ENCODE data around the gene C15orf39.

The C15orf39 gene

GRCh38 chr15:75186044-75186443, 15.6 kb upstream of the C15orf39 start:
- 86% methylated on average over 4 of the region's 4 CpGs for WGBS
- no peaks in the 10 kb centered on the region for H3K36me3 ChIP-seq (ENCODE audit: insufficient read depth, low read length)
- H3K9ac ChIP-seq (ENCODE audit: low read depth, low read length): no peak overlapping the region

GRCh38 chr15:75188499-75188898, 13.2 kb upstream of the C15orf39 start:
- H3K27ac ChIP-seq (ENCODE audit: low read depth, low read length): no peak overlapping the region
- H3K9me3 ChIP-seq (ENCODE audit: insufficient read depth, low read depth, low read length): peaks cover 10% of the 10 kb centered on the region; the same call in 1 of the 2 replicates
- no peak overlapping the region for H3K4me3 ChIP-seq (ENCODE audit: low read length)
- H3K4me1 ChIP-seq (ENCODE audit: insufficient read depth, low read length): peaks cover 3% of the 10 kb centered on the region; the same call in 1 of the 2 replicates
- 92% methylated on average over 6 of the region's 6 CpGs for WGBS
- H3K27me3 ChIP-seq (ENCODE audit: insufficient read depth, low read length): no peaks in the 10 kb centered on the region
- no peaks in the 10 kb centered on the region for H3K36me3 ChIP-seq (ENCODE audit: insufficient read depth, low read length)
- no peak overlapping the region for H3K9ac ChIP-seq (ENCODE audit: low read depth, low read length)

More at GRCh38 chr15:75186044-75186443, 15.6 kb upstream of the C15orf39 start:
- H3K4me1 ChIP-seq (ENCODE audit: insufficient read depth, low read length): peaks cover 9% of the 10 kb centered on the region; the same call in 1 of the 2 replicates
- H3K27me3 ChIP-seq (ENCODE audit: insufficient read depth, low read length): no peaks in the 10 kb centered on the region
- no peak overlapping the region for H3K27ac ChIP-seq (ENCODE audit: low read depth, low read length)
- H3K9me3 ChIP-seq (ENCODE audit: insufficient read depth, low read depth, low read length): peaks cover 8% of the 10 kb centered on the region; the same call in 1 of the 2 replicates
- H3K4me3 ChIP-seq (ENCODE audit: low read length): no peak overlapping the region

GRCh38 chr15:75191235-75191634, 10.4 kb upstream of the C15orf39 start:
- peaks cover 10% of the 10 kb centered on the region; the same call in 1 of the 2 replicates for H3K9me3 ChIP-seq (ENCODE audit: insufficient read depth, low read depth, low read length)
- H3K27ac ChIP-seq (ENCODE audit: low read depth, low read length): no peak overlapping the region
- H3K36me3 ChIP-seq (ENCODE audit: insufficient read depth, low read length): no peaks in the 10 kb centered on the region
- H3K4me1 ChIP-seq (ENCODE audit: insufficient read depth, low read length): peaks cover 16% of the 10 kb centered on the region
- 92% methylated on average over 2 of the region's 2 CpGs for WGBS
- no peak overlapping the region for H3K4me3 ChIP-seq (ENCODE audit: low read length)
- H3K27me3 ChIP-seq (ENCODE audit: insufficient read depth, low read length): no peaks in the 10 kb centered on the region
- no peak overlapping the region for H3K9ac ChIP-seq (ENCODE audit: low read depth, low read length)

DNA sequence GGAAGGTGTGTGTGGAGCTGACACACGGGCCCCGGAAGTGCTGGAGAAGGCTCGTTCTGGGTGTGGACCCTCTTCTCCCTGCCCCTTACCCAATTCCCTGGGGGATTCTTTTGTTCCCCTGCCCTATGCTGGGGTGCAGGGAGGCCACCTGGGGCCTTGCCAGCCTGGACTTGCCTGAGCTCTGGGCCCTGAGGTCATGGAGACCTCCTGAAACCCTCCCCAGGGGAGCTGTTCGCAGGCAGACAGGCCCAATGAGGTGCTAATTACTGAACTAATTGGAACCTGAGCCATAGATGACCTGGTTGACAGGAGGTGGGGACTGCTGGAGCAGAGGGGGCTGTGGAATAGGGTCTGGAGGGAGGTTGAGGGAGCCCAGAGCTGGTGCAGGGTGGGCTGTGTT, 9.4 kb upstream of the C15orf39 start:
- no peak overlapping the region for H3K4me3 ChIP-seq (ENCODE audit: low read length)
- WGBS: 77% methylated on average over 4 of the region's 4 CpGs

GRCh38 chr15:75193272-75193671, 8.4 kb upstream of the C15orf39 start:
- Histone ChIP-seq H3K4me1 (ENCODE audit: insufficient read depth, low read length) (peaks cover 16% of the 10 kb centered on the region), H3K9ac (ENCODE audit: low read depth, low read length) (no peak overlapping the region), H3K4me3 (ENCODE audit: low read length) (no peak overlapping the region), H3K36me3 (ENCODE audit: insufficient read depth, low read length) (no peaks in the 10 kb centered on the region), H3K27me3 (ENCODE audit: insufficient read depth, low read length) (no peaks in the 10 kb centered on the region), H3K27ac (ENCODE audit: low read depth, low read length) (no peak overlapping the region), H3K9me3 (ENCODE audit: insufficient read depth, low read depth, low read length) (peaks cover 10% of the 10 kb centered on the region; the same call in 1 of the 2 replicates)
- 29% methylated on average over 1 of the region's 3 CpGs for WGBS

More for the DNA sequence above, 9.4 kb upstream of the C15orf39 start:
- H3K36me3 ChIP-seq (ENCODE audit: insufficient read depth, low read length): no peaks in the 10 kb centered on the region
- H3K9me3 ChIP-seq (ENCODE audit: insufficient read depth, low read depth, low read length): peaks cover 10% of the 10 kb centered on the region; the same call in 1 of the 2 replicates
- H3K27ac ChIP-seq (ENCODE audit: low read depth, low read length): no peak overlapping the region
- H3K4me1 ChIP-seq (ENCODE audit: insufficient read depth, low read length): peaks cover 16% of the 10 kb centered on the region
- H3K9ac ChIP-seq (ENCODE audit: low read depth, low read length): no peak overlapping the region
- H3K27me3 ChIP-seq (ENCODE audit: insufficient read depth, low read length): no peaks in the 10 kb centered on the region

- Histone ChIP-seq H3K27ac (ENCODE audit: low read depth, low read length) (no peak overlapping the region), H3K36me3 (ENCODE audit: insufficient read depth, low read length) (no peaks in the 10 kb centered on the region), H3K4me3 (ENCODE audit: low read length) (no peak overlapping the region), H3K9ac (ENCODE audit: low read depth, low read length) (no peak overlapping the region), H3K27me3 (ENCODE audit: insufficient read depth, low read length) (no peaks in the 10 kb centered on the region), H3K9me3 (ENCODE audit: insufficient read depth, low read depth, low read length) (peaks cover 10% of the 10 kb centered on the region; the same call in 1 of the 2 replicates), H3K4me1 (ENCODE audit: insufficient read depth, low read length) (peaks cover 16% of the 10 kb centered on the region)
- 93% methylated on average over 2 of the region's 3 CpGs for WGBS
Observed at GRCh38 chr15:75193976-75194375, 7.7 kb upstream of the C15orf39 start.

GRCh38 chr15:75194397-75194796, 7.3 kb upstream of the C15orf39 start:
- peaks cover 10% of the 10 kb centered on the region; the same call in 1 of the 2 replicates for H3K9me3 ChIP-seq (ENCODE audit: insufficient read depth, low read depth, low read length)
- no peak overlapping the region for H3K9ac ChIP-seq (ENCODE audit: low read depth, low read length)
- H3K36me3 ChIP-seq (ENCODE audit: insufficient read depth, low read length): no peaks in the 10 kb centered on the region
- WGBS: 97% methylated on average over 3 of the region's 3 CpGs
- no peaks in the 10 kb centered on the region for H3K27me3 ChIP-seq (ENCODE audit: insufficient read depth, low read length)
- H3K4me1 ChIP-seq (ENCODE audit: insufficient read depth, low read length): peaks cover 16% of the 10 kb centered on the region
- H3K27ac ChIP-seq (ENCODE audit: low read depth, low read length): no peak overlapping the region
- H3K4me3 ChIP-seq (ENCODE audit: low read length): no peak overlapping the region

- Histone ChIP-seq H3K4me3 (ENCODE audit: low read length) (peak overlapping the region; percentile 31; the same call in 1 of the 2 replicates), H3K9ac (ENCODE audit: low read depth, low read length) (no peak overlapping the region), H3K4me1 (ENCODE audit: insufficient read depth, low read length) (peaks cover 21% of the 10 kb centered on the region), H3K36me3 (ENCODE audit: insufficient read depth, low read length) (no peaks in the 10 kb centered on the region), H3K27ac (ENCODE audit: low read depth, low read length) (no peak overlapping the region), H3K9me3 (ENCODE audit: insufficient read depth, low read depth, low read length) (peaks cover 10% of the 10 kb centered on the region; the same call in 1 of the 2 replicates), H3K27me3 (ENCODE audit: insufficient read depth, low read length) (no peaks in the 10 kb centered on the region)
- WGBS: 6% methylated on average over 13 of the region's 13 CpGs
Observed at GRCh38 chr15:75195122-75195765, 6.4 kb upstream of the C15orf39 start.

- H3K36me3 ChIP-seq (ENCODE audit: insufficient read depth, low read length): no peaks in the 10 kb centered on the region
- H3K9me3 ChIP-seq (ENCODE audit: insufficient read depth, low read depth, low read length): peaks cover 5% of the 10 kb centered on the region; the same call in 1 of the 2 replicates
- no peak overlapping the region for H3K27ac ChIP-seq (ENCODE audit: low read depth, low read length)
- no peaks in the 10 kb centered on the region; the same call in 1 of the 2 replicates for H3K27me3 ChIP-seq (ENCODE audit: insufficient read depth, low read length)
- H3K4me3 ChIP-seq (ENCODE audit: low read length): peak overlapping the region; percentile 31; the same call in 1 of the 2 replicates
- H3K4me1 ChIP-seq (ENCODE audit: insufficient read depth, low read length): peaks cover 25% of the 10 kb centered on the region
- H3K9ac ChIP-seq (ENCODE audit: low read depth, low read length): no peak overlapping the region
- 60% methylated on average over 14 of the region's 14 CpGs for WGBS
Observed at GRCh38 chr15:75195766-75196241, 5.9 kb upstream of the C15orf39 start.

- H3K27me3 ChIP-seq (ENCODE audit: insufficient read depth, low read length): no peaks in the 10 kb centered on the region; the same call in 1 of the 2 replicates
- WGBS: 88% methylated on average over 4 of the region's 4 CpGs
- H3K27ac ChIP-seq (ENCODE audit: low read depth, low read length): no peak overlapping the region
- no peaks in the 10 kb centered on the region for H3K9me3 ChIP-seq (ENCODE audit: insufficient read depth, low read depth, low read length)
- no peaks in the 10 kb centered on the region for H3K36me3 ChIP-seq (ENCODE audit: insufficient read depth, low read length)
- H3K4me3 ChIP-seq (ENCODE audit: low read length): no peak overlapping the region
- H3K9ac ChIP-seq (ENCODE audit: low read depth, low read length): no peak overlapping the region
- peaks cover 31% of the 10 kb centered on the region for H3K4me1 ChIP-seq (ENCODE audit: insufficient read depth, low read length)
Observed at GRCh38 chr15:75197062-75197630, 4.5 kb upstream of the C15orf39 start.

All from HUES64 (cell line).